DMS53 (cell line): ENCODE results near the gene RBPMS2.
"Not testable (repeated sequence)": the region's sequence is repeated elsewhere in the genome, so short reads cannot be mapped to it uniquely, and the experiment has no call there.

ENCODE experiments used
- DNase-seq: peaks from one replicate; lab custom pipeline; 2025; lab: John Stamatoyannopoulos, UW

RBPMS2 gene

DNA sequence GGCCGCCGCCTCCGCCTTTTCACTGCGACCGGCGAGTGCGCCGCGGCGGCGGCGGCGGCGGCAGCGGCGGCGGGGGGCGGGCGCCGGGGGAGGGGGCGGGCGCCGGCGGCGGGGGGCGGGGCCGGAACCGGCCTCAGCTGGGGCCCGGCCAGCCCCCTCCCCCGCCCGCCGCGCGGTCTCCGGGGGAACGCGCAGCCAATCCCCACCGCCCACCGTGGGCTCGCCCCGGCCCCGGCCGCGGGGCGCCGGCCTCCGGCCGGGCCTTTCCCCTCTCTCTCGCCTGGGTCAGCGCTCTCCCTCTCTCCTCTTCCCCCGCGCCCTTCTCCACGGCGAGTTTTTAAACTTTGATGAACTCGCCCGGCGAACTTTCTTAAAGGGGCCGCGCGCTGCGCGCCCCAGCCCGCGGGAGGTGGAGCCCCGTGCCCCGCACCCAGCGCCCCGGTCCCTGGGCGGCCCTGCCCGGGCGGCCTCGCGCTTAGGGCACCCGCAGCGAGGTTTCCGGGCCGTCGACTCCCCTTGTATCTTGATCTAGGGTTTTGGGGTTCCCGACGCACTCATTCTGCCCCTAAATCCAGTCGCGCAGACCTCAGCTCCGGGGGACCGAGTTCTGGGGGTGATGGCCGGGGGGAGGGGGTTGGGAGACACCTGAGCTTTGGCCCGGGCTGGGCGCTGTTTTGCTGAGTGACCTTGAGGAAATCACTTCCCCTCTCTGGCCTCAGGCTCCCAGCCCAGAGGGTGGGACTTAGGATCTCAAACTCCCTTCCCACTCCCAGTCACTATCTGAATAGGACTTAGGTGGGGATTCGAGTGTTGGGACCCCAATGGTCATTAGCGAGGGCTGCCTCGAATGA is at the start of gene RBPMS2:
Gene RBPMS2, minus strand, starts transcription at position 39 of the 851 bp plus-strand sequence. CDS start 270 bp downstream, outside the sequence.
- no peak for DNase-seq

- peak; percentile 62 for DNase-seq
These were observed 49.6 kb upstream of the RBPMS2 start for GRCh38 chr15:64824929-64825430.

GRCh38 chr15:64816452-64816851 is 41.1 kb upstream of the RBPMS2 start:
- no peak for DNase-seq

DNA sequence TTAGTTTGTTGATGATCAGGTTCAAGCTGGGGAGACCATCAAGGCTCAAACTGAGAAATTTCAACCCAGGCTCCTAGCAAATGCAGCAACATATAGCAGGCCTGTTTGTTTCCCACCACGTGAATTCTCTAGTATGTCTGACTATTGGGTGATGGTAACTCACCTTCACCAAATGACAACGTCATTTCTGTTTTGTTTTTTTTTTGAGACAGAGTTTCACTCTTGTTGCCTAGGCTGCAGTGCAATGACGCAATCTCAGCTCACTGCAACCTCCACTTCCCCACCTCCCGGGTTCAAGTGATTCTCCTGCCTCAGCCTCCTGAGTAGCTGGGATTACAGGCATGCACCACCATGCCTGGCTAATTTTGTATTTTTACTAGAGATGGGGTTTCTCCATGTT is 39.6 kb upstream of the RBPMS2 start:
- DNase-seq = not testable (repeated sequence)

DNA sequence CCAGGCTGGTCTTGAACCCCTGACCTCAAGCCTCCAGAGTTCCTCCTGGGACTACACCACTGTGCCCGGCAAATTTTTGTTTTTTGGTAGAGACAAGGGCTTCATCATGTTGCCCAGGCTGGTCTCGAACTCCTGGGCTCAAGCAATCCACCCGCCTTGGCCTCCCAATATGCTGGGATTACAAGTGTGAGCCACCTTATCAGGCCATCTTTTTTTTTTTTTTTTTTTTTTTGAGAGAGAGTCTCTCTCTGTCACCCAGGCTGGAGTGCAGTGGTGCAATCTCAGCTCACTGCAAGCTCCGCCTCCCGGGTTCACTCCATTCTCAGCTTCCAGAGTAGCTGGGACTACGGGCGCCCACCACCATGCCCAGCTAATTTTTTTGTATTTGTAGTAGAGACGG is 38.9 kb upstream of the RBPMS2 start:
- DNase-seq = not testable (repeated sequence)

DNA sequence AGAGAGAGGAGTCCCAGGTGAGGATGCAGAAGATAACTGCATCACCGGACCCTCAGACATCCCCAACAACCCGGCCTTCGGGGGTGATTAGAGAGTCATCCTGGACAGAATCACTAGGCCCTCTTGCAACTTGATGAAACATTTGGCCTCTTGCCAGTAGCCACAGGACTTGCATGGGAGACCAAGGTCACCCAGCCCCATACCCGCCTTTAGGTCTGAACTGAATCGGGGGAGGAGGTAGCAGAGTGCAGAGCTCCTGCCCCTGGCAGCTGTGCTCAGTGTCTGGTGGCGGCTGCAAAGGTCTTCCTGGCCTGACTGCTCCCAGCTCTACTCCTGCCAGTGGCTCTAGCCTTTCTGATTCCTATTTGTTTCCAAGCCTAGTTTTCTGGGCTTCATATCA is 37.7 kb upstream of the RBPMS2 start:
- peak; percentile 25 for DNase-seq

GRCh38 chr15:64810497-64811326 is 35.3 kb upstream of the RBPMS2 start:
- no peak for DNase-seq

DNA sequence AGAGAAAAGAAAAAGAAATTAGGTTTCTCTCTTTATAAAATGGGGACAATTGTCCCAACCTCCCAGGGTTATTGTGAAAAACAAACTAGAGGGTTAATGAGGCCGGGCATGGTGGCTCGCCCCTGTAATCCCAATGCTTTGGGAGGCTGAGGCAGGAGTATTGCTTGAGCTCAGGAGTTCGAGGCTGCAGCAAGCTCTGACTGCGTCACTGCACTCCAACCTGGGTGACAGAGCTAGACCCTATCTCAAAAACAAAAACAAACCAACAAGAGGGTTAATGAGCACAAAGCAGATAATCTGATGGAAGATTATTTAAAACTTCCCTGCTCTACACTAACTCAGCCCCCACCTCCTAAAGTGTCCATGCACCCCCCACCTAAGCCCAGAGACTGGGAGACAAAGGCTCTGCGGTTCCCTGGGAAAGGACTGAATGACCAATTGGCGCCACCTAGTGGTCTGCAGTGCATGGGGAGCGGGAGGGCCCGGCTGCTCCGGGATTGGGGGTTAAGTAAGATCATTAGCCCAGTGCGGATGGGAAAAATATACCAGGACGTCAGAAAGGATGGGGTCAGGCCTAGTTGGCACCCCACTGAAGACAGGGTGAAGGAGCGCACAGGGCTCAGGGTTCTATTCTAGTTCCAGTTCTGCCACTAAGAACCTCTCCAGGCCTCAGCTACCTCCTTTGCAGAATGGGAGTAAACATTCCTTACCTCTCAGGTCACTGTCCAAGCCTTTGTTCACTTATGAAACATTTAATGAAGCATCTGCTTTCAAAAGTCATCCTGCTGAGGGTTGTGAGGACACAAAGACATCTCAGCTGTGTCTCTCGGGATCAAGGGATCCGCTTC is 34.5 kb upstream of the RBPMS2 start:
- DNase-seq = peak; percentile 77

DNA sequence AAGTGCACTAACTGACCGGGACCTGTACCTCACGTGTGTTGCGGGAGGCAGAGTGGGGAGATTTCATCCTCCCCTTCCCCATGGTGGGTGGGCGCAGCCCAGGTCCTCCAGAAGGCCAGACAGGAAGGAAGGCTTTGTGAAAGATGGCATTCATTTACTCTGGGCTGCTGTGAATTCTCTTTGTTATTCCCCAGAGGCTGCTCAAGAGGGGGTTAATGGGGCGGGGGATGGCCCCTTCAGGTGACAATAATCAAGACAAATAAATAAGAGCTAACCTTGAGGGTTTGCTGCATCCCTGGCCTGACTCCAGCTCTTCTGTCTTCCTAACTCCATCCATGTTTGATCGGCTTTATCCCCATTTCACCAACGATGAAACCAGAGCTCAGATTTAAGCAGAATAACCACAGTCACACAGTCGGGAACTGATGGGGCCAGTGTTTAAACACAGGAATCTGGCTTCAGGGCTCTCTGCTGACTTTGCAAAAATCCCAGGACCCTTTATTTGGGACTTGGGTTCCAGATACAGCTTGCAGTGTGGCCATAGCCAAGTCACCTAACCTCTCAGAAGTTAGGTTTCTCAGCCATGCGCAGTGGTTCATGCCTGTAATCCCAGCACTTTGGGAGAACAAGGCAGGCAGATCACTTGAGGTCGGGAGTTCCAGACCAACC is 33.5 kb upstream of the RBPMS2 start:
- no peak for DNase-seq

DNA sequence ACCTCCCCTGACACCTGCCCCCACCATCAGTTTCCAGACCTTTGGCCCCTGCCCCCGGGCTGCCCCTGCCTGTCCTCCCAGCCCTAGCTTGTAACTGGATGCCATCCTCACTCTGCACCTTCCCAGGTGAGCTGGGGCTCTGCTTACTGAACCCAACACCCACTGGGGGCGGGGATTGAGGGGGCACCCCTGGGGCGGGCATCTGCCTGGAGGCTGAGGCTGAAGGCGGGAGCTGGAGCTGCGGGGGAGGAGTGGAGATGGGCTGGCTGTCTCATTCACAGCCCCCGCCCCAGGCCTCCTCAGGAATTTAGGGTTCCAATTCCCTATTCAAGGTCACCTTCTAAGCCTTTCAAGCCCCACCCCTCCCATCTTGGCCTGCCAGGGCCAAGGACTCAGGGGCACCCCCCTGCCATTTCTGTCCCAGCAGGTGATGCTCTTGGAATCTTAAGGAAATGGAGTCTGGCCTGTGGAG is 32.4 kb upstream of the RBPMS2 start:
- no peak for DNase-seq

GRCh38 chr15:64807051-64807749 is 31.8 kb upstream of the RBPMS2 start:
- DNase-seq = no peak

GRCh38 chr15:64806509-64806908 is 31.1 kb upstream of the RBPMS2 start:
- no peak for DNase-seq

- no peak for DNase-seq
These were observed 29.2 kb upstream of the RBPMS2 start for GRCh38 chr15:64804619-64805018.

- DNase-seq = no peak
These were observed 28.1 kb upstream of the RBPMS2 start for GRCh38 chr15:64803526-64803925.

GRCh38 chr15:64800476-64800875 is 25.1 kb upstream of the RBPMS2 start:
- no peak for DNase-seq

DNA sequence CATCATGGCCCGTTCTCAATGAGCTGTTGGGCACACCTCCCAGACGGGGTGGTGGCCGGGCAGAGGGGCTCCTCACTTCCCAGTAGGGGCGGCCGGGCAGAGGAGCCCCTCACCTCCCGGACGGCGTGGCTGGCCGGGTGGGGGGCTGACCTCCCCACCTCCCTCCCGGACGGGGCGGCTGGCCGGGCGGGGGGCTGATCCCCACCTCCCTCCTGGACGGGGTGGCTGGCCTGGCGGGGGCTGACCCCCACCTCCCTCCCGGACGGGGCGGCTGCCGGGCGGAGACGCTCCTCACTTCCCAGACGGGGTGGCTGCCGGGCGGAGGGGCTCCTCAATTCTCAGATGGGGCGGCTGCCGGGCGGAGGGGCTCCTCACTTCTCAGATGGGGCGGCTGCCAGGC is 23.5 kb upstream of the RBPMS2 start:
- not testable (repeated sequence) for DNase-seq

DNA sequence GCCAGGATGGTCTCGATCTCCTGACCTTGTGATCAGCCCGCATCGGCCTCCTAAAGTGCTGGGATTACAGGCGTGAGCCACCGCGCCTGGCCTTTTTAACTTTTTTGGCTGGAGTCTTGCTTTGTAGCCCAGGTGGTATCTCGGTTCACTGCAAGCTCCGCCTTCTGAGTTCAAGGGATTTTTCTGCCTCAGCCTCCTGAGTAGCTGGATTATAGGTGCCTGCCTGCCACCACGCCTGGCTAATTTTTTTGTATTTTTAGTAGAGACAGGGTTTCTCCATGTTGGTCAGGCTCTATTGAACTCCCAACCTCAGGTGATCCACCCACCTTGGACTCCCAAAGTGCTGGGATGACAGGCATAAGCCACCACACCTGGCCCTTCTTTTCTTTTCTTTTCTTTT is 20.5 kb upstream of the RBPMS2 start:
- not testable (repeated sequence) for DNase-seq

- DNase-seq = not testable (repeated sequence)
These were observed 19.9 kb upstream of the RBPMS2 start for GRCh38 chr15:64795299-64795698.

DNA sequence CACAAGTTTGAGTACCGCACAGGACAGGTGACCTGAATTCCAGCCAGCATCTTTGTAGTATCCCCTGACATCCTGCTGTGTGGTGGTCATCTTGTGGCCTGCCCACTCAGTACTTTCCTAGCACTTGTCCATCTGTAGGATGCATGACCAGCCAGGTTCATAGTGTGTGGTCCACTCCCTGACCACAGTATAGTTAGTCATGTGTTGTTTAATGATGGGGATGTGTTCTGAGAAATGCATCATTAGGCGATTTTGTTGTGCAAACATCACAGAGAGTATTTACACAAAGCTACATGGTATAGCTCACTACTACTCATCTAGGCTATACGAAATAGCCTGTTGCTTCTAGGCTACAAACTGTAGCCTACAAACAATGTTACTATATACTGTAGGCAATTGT is 16.9 kb upstream of the RBPMS2 start:
- no peak for DNase-seq

- no peak for DNase-seq
These were observed 16.0 kb upstream of the RBPMS2 start for GRCh38 chr15:64791401-64791800.

DNA sequence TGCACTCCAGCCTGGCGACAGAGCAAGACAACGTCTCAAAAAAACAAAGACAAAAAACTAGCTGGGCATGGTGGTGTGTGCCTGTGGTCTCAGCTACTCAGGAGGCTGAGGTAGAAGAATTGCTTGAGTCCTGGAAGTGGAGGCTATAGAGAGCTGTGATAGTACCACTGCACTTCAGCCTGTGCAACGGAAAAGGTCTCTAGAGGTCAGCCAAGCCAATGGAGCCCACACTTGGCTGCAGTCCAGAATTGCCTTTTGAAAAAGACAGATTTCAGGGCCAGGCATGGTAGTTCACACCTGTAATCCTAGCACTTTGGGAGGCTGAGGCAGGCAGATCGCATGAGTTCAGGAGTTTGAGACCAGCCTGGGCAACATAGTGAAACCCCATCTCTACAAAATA is 8.4 kb upstream of the RBPMS2 start:
- no peak for DNase-seq
